Thoracic aorta (tissue), 2 donors: Measurements from ENCODE around the gene WDR46. TPM values are rescaled to one million over a fixed set of nuclear protein-coding genes. Genes with fewer than 3 reads are reported as not detected.
A peak's percentile ranks its signal among the peaks of the same experiment; 100 is the strongest.

Source experiments
- ATAC-seq: fragments of 150-250 bp; one replicate; pipeline ENCODE4 v1.8.0; 2017; ENCODE audit warnings: low read depth; ENCODE audit not compliant: insufficient number of reproducible peaks, low FRiP score
- DNase-seq: peaks from one replicate; pipeline ENCODE4 v3.0.0-alpha.2; 2020; ENCODE audit warnings: low spot score
- H3K27ac ChIP-seq, 2 donors: fragments of 200-600 bp; sonication (generic); 1 replicate in 1 of 2; 2 replicates in 1 of 2; pipeline ENCODE4 v1.5.1; 2016; ENCODE audit warnings: mild to moderate bottlenecking in 2 of 2, moderate library complexity in 2 of 2
- H3K27me3 ChIP-seq: fragments of 200-600 bp; sonication (generic); replicated peaks from 2 replicates; pipeline ENCODE4 v1.6.0; 2016; ENCODE audit warnings: mild to moderate bottlenecking; ENCODE audit not compliant: insufficient read depth
- H3K36me3 ChIP-seq: fragments of 200-600 bp; sonication (generic); one replicate; pipeline ENCODE4 v1.5.1; 2016
- H3K4me1 ChIP-seq, 2 donors: fragments of 200-600 bp; sonication (generic); 1 replicate in 1 of 2; 2 replicates in 1 of 2; pipeline versions ENCODE4 v1.5.1 to v1.6.0; 2016; ENCODE audit warnings: low read depth in 2 of 2, mild to moderate bottlenecking in 1 of 2; ENCODE audit not compliant: control insufficient read depth in 1 of 2
- H3K4me3 ChIP-seq: fragments of 200-600 bp; sonication (generic); 2 replicates; pipeline ENCODE4 v1.5.1; 2016; ENCODE audit warnings: mild to moderate bottlenecking
- H3K9me3 ChIP-seq: fragments of 200-600 bp; sonication (generic); 2 replicates; pipeline ENCODE4 v1.5.1; 2016
- CTCF ChIP-seq: fragments of 200-600 bp; sonication (generic); IDR thresholded peaks from one replicate; pipeline ENCODE4 v1.5.1; 2019; ENCODE audit warnings: antibody characterized with exemption
- total RNA-seq, 2 donors: library from RNA; depleted of rRNA; stranded (reverse); fragments of >200 nt; gene quantifications; one replicate each; pipeline versions ENCODE4 v1.1.0 to v1.2.3, GENCODE V29; 2016

The WDR46 gene
- total RNA-seq, 2 donors from 2014 or later, result 42.6 to 60.3 TPM

DNA sequence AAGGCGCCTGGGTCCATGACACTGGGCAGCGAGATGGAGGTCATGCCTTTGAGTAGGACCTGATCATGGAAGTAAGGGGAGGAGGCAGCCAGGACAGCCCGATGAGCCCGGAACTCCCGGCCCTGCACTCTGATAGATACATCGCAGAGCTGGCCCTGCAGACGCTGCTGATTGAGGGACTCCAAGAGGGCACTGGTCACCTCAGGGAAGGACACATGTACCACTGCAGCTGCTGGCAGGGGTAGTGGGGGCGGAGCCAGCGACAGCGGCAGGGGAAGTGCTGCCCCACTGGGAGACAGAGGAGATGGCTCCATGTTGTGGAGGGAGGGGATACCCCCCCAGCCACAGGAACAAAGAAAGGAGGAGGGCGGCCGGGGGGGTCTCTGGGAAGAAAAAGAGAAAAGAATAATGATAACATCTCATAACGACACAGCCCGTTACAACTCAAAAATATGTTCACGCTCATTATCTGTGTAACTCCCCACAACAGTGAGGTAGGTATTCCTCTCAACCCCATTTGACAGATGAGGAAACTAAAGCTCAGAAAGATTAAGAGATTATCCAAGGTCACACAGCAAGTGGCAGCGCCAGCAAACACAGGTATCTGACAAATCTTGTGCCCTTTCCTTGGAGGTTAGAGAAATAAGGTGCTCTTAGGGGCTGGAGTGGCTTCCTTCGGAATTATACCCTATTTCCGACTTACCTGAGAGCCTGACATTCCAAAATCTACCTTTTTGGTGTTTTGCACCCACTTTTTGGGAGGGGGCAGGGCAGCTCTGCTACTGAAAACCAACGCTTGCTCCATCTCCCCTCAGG, 27.8 kb upstream of the WDR46 start:
- Histone ChIP-seq H3K9me3 (no peaks in the 10 kb centered on the region), H3K27ac (peak overlapping the region in 1 of 2 donors; percentile 59), H3K36me3 (peaks cover 16% of the 10 kb centered on the region), H3K4me1 (peaks cover 55 to 71% of the 10 kb centered on the region in 2 donors), H3K27me3 (no peaks in the 10 kb centered on the region), H3K4me3 (peak overlapping the region; percentile 76)
- ATAC-seq, result no peak
- no peak for DNase-seq
- no peak for TF ChIP-seq CTCF

GRCh38 chr6:33315793-33316602, 27.0 kb upstream of the WDR46 start:
- Histone ChIP-seq H3K9me3 (no peaks in the 10 kb centered on the region), H3K4me3 (no peak overlapping the region), H3K27ac (peak overlapping the region in 1 of 2 donors; percentile 96), H3K36me3 (peaks cover 16% of the 10 kb centered on the region), H3K27me3 (no peaks in the 10 kb centered on the region), H3K4me1 (peaks cover 52 to 66% of the 10 kb centered on the region in 2 donors)
- DNase-seq (no peak), ATAC-seq (no peak)
- no peak for TF ChIP-seq CTCF

DNA sequence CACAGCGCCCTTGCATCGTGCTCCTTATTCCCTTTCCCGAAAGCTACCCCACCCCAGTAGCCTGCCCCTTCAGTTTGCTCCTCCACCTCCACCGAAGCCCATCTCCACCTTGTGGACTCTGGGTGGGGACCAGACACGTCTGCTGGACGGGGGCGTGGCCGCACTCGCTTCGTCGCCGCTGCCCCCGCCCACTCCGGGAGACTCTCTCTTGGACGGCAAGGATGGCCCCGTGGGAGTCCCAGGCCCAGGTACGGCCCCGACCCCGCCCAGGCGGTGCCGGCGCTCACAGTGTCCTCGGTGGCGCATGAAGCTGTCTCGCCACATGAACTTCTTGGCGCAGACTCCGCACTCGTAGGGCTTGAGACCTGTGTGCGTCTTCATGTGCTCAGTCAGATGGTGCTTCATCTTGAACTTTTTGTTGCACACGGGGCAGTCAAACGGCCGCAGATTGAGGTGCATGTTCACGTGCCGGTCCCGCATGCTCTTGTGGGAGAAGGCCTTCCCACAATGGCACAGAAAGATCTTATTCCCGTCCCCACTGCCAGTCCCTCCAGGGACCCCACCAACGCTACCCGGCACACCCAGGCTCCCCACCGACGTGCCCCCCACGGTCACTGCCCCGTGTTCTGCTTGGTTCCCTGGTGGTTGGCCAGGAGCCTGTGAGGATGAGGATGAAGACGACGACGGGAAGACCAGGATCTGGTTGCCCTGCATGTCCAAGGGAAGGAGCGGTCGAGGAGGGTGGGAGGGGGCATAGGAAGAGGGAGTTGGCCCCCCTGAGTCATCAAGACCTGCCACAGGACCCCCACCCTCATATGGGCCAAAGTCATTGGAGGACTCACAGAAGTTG, 26.1 kb upstream of the WDR46 start:
- Histone ChIP-seq H3K4me1 (peaks cover 43 to 58% of the 10 kb centered on the region in 2 donors), H3K4me3 (peak overlapping the region; percentile 71), H3K36me3 (peaks cover 16% of the 10 kb centered on the region), H3K9me3 (no peaks in the 10 kb centered on the region), H3K27ac (peak overlapping the region; percentile 92 to 96), H3K27me3 (no peaks in the 10 kb centered on the region)
- DNase-seq, result no peak
- ATAC-seq, result no peak
- TF ChIP-seq CTCF, result no peak

DNA sequence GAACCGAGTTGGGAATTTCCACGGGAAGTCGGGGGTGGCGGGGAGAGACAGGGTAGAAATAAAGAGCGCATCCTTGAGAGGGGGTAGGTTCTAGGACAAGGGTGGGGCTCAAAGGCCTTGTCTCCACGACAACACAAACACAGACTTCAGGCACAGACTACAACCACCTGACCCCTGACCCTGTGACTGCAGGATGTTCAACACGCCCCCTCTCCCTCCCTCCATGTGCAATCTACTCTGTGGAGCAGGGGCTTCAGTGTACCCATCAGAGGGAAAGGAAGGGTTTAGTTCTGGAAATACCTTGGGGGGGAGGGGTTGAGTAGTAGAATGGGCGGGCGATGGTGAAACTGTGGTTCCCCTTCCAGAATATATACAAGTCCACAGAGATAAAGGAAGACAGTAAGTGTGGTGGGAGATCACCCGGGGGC, 25.5 kb upstream of the WDR46 start:
- peaks cover 39 to 58% of the 10 kb centered on the region in 2 donors for H3K4me1 ChIP-seq
- H3K27me3 ChIP-seq, result no peaks in the 10 kb centered on the region
- peak overlapping the region; percentile 92 to 96 for H3K27ac ChIP-seq
- H3K4me3 ChIP-seq, result peak overlapping the region; percentile 71
- TF ChIP-seq CTCF, result no peak
- no peak for DNase-seq
- no peak for ATAC-seq
- no peaks in the 10 kb centered on the region for H3K9me3 ChIP-seq
- H3K36me3 ChIP-seq, result peaks cover 10% of the 10 kb centered on the region
